ENCODE results near the gene UBE2L3. TPM values are rescaled to one million over a fixed set of nuclear protein-coding genes. Genes with fewer than 3 reads are reported as not detected.

The UBE2L3 gene
- total RNA-seq, 2 donors from 2014 or later: 36.2 to 36.8 TPM

GRCh38 chr22:21652547-21653545 is 85.3 kb downstream of the UBE2L3 start:
- no peak for DNase-seq (ENCODE audit: low spot score)
- intact Hi-C loops (cut with DNase I): no loop called here

DNA sequence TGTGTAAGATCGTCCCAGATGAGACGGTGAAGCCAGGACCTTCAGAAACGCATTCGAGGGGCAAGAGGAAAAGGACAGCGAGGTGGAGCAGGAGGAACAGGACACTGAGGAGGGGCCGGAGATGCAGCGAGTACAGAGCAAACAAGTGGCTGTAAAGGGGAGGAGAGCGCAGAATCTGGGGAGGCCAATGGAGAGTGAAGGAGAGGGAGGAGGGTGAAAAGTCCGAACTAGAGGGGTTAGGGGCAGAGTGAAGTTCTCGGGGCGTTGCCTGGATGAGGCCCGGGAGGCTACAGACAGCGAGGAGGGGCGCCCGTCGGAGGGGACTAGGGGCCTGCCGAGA is 89.5 kb downstream of the UBE2L3 start:
- intact Hi-C loops (cut with DNase I): no loop called here
- no peak for DNase-seq (ENCODE audit: low spot score)

DNA sequence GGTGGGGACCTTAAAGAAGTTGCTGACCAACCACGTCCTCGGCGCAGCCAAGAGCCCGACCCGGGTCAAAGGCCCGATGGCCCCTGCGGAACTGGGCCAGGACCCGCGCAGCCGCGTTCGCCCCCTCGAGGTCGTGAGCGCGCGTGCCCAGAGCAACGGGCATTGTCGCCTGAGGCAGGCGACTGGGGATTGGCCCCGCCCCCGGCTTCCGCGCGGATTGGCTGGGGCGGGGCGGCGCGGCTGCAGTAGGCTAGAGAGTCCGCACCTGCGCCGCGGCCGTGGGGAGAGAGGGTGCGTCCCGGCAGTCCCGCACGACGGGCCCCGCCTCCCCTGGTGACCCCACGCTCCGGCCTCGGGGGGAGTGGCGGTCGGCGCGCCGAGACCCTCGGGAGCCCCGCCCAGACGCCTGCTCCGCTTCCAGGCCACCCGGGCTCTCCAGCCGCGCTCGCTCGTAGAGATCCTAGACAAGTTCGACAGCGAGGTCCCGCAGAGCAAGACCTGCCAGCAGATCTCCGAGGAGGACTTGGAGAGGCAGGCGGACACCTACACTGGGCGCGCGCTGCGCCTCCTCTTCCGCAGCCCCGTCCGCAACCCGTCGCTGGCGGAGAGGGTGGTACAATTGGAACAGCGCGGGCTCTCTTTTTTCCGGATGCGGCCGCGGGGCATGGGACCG is 90.0 kb downstream of the UBE2L3 start:
- peak; percentile 89 for DNase-seq (ENCODE audit: low spot score)
- intact Hi-C loops (cut with DNase I): no loop called here

GRCh38 chr22:21659864-21660525 is 92.5 kb downstream of the UBE2L3 start:
- DNase-seq (ENCODE audit: low spot score): no peak
- intact Hi-C loops (cut with DNase I): no loop called here

GRCh38 chr22:21660904-21661303 is 93.4 kb downstream of the UBE2L3 start:
- DNase-seq (ENCODE audit: low spot score): no peak
- intact Hi-C loops (cut with DNase I): no loop called here

- no peak for DNase-seq (ENCODE audit: low spot score)
- intact Hi-C loops (cut with DNase I): no loop called here
Observed at GRCh38 chr22:21661991-21662390, 94.5 kb downstream of the UBE2L3 start.

- intact Hi-C loops (cut with DNase I): no loop called here
- no peak for DNase-seq (ENCODE audit: low spot score)
Observed at GRCh38 chr22:21663738-21664137, 96.2 kb downstream of the UBE2L3 start.

DNA sequence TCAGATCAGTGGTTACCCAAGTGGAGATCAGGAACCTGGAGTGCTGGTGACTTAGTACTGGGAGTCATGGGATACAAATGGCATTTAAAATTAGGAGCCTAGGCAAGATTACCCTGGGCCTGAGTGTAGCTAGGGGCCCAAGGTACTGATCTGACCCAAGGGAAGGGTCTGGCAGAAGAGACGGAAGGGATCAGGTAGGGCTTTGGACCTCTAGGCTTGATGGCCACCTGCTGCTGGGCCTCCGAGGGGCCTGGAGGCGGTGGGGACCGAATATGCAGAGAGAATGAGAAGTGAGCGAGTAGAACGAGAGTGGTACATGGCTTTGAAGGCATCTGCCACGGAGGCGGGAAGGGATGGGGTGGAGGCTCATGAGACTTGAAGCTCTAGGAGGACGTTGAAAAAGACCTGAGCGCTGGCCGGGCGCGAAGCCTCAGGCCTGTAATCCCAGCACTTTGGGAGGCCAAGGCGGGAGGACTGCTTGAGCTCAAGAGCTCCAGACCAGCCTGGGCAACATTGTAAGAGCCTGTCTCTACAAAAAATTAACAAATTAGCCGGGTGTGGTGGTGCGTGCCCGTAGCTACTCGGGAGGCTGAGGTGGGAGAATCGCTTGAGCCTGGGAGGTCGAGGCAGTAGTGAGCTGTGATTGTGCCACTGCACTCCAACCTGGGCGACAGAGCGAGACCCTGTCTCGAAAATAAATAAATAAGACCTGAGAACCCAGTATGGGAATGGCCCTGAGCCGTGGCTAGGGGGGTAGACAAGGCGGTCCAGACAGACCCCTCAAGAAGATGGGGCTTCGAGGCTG is 97.7 kb downstream of the UBE2L3 start:
- no peak for DNase-seq (ENCODE audit: low spot score)
- intact Hi-C loops (cut with DNase I): no loop called here

- intact Hi-C loops (cut with DNase I): no loop called here
- no peak for DNase-seq (ENCODE audit: low spot score)
Observed at GRCh38 chr22:21666786-21667185, 99.3 kb downstream of the UBE2L3 start.

DNA sequence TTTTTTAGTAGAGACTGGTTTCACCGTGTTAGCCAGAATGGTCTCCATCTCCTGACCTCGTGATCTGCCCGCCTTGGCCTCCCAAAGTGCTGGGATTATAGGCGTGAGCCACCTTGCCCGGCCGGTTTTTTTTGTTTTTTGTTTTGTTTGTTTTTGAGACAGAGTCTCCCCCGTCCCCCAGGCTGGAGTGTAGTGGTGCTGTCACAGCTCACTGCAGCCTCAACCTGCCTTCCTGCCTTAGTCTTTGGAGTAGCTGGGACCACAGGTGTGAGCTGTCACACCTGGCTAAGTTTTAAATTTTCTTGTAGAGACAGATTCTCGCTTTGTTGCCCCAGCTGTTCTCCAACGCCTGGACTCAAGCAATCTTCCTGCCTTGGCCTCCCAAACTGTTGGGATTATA is 101.5 kb downstream of the UBE2L3 start:
- intact Hi-C loops (cut with DNase I): no loop called here
- no peak for DNase-seq (ENCODE audit: low spot score)

DNA sequence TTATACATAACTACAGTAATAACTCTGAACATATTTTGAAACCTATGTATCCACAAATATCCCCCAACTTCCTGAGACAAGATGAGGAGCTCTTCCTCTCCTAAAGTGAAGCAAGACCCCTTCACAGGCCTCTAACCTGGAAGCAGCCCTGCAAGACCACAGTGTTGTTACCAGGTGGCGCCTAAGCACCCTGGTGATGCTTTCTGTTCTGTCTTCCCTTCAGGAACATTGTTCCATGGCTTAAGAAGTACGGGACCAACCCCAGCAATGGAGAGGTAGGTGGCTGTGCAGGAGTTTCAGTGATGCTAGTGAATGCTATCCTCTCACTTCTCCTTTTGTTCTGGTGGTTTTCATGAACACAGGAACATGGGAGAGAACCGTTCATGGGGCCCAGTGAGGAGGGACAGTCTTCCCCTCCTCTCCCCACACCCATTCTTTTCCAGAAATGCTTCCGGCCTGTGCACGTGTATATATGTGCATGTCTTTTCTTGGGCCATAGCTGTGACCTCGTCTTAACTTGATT is 104.7 kb downstream of the UBE2L3 start:
- DNase-seq (ENCODE audit: low spot score): no peak
- intact Hi-C loops (cut with DNase I): no loop called here

Small RNA genes within 50 kb of the gene (microRNA-seq; reads per million reads assigned to microRNA genes)
- gene MIR130B (ENCODE audit: borderline microRNAs expressed in 2 of 2): 105 to 199 reads per million in 2 donors
- 0.26 to 1.6 reads per million in 2 donors for gene MIR301B (ENCODE audit: borderline microRNAs expressed in 2 of 2)

Other genes starting within 250 kb of the UBE2L3 start
- under 1 TPM; 0.19 to 0.42 TPM for gene RIMBP3B, start 184.0 kb upstream of the UBE2L3 start, total RNA-seq
- gene HIC2, start 150.3 kb upstream of the UBE2L3 start, total RNA-seq: 1 to 10 TPM; 3.3 to 3.8 TPM
- under 1 TPM; 0.51 to 0.81 TPM for gene TMEM191C, start 100.3 kb upstream of the UBE2L3 start, total RNA-seq
- gene RIMBP3C, start 16.3 kb upstream of the UBE2L3 start, total RNA-seq: under 1 TPM in 1 of 2 donors, not detected in 1; 0.14 TPM
- gene YDJC, start 62.3 kb downstream of the UBE2L3 start, total RNA-seq: 1 to 10 TPM; 7.1 to 8.5 TPM
- gene CCDC116, start 65.0 kb downstream of the UBE2L3 start, total RNA-seq: under 1 TPM; 0.23 to 0.38 TPM
- 10 to 100 TPM; 27.8 to 33.1 TPM for gene SDF2L1, start 74.6 kb downstream of the UBE2L3 start, total RNA-seq
- 10 to 100 TPM; 28.9 to 29.5 TPM for gene PPIL2, start 98.3 kb downstream of the UBE2L3 start, total RNA-seq
- 1 to 10 TPM; 1.2 to 1.8 TPM for gene YPEL1, start 168.1 kb downstream of the UBE2L3 start, total RNA-seq